Right ventricle myocardium inferior (tissue), 1 donor: ENCODE results near the gene C1QL2. TPM values are rescaled to one million over a fixed set of nuclear protein-coding genes. Genes with fewer than 3 reads are reported as not detected.

ENCODE experiments used
- ATAC-seq: fragments of 200-7000 bp; cut with Tn5 transposase; one replicate; pipeline ENCODE4 v1.9.1; 2020; ENCODE audit warnings: mild to moderate bottlenecking, moderate library complexity
- DNase-seq: peaks from one replicate; pipeline ENCODE4 v3.0.0; 2021; ENCODE audit errors: missing footprints
- intact Hi-C: fragments of 100-400 bp; cut with DNase I; formaldehyde crosslinking; loops from one replicate; pipeline ENCODE4 v1.11.0; 2022
- total RNA-seq: library from RNA; stranded (reverse); fragmentation: NEBNext Ultra II Directional; extraction: Animal tissue kit (Norgen Biotek cat#: 25700); gene quantifications from one replicate; pipeline ENCODE4 v1.2.1, GENCODE V29; 2021
- donor health status: DM: no; HTN: yes; CAD: no; lungs with severe emphysema.

C1QL2 gene
- total RNA-seq, 1 donor from 2014 or later, result not detected

DNA sequence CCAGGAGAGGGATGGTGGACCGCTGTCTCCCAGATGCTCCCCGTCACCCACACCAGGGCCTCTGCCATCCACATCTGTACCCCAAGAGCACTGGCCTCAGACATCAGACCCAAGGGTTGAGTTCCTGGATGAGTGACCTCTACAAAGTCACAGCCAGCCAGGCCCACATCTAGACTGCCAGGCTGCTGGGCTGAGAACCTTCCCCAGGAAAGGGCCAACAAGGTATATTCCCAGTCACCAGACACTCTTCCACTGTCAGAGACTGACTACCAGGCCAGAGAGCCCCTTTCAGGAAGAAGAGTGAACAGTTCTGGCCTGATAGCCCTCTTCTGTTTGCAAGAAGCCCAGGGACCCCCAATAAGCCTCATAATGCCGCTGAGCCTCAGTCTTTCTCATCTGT lies 44.3 kb downstream of the C1QL2 start:
- DNase-seq, result no peak
- no peak for ATAC-seq
- intact Hi-C loops, result no loop called here

DNA sequence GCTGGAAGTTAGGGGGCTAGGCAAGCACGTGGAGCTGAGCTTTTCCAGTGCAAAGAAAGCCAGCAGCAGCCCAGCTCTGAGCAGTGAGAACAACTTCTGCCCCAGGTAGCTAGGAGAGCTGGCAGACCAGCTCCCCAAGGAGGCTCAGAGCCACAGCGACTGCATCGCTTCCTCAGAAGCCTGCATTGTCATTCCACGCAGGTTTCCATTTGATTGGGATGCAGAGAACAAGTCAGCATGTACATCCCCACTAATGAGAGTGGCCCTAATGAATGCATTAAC lies 45.1 kb downstream of the C1QL2 start:
- intact Hi-C loops, result no loop called here

DNA sequence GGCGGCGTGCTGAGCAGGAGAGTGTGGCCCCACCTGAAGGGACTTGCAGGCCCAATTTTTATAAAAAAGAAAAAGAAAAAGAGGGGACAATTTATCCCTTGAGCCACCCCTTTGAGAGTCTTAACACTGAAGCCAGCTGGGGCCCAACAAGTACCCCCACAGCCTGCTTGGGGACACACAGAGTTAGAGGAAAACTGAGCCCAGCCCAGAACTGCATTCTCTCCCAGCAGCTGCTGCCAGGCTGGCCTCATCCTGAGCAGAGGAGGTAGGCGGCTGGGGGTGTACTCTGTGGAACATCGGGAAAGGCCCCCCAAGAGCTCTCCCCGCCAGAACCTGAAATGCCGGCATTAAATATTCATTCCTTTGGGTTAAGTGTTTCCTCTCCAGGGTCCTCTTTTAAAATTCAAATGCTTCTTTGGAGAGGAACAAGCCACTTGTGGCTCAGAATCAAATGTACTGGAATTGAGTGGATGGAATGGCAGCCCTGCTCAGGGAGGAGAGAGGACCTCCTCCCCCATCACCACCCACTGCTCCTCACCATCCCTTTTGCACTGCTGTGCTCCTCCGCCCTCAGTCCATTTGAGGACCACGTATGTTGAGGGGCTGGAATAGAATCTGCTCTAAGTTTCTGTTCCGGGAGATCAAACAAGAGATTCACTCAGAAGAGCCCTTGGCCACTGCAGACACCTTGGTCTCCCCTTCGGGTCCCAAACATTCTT lies 45.6 kb downstream of the C1QL2 start:
- no peak for DNase-seq

More for the DNA sequence above, 45.1 kb downstream of the C1QL2 start:
- ATAC-seq, result no peak
- no peak for DNase-seq

DNA sequence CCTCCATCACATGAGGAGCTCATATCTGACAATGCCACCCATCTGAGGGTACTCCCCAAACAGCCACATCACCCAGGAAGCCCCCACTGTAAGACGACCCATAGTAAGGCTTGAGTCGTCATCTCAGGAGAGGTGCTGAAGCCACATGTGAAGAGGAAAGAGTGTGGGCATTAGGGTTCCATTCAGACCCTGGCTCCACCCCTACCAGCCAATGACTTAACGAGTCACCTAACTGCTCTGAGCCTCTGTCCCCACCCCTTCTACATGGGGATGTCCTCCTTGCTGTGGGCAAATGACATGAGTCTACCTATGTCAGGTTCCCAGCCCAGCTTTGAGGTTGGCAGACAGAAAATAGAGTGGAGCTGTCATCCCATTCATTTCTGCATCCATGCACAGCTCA lies 46.3 kb downstream of the C1QL2 start:
- intact Hi-C loops, result no loop called here
- DNase-seq (no peak), ATAC-seq (no peak)

More for the DNA sequence above, 45.6 kb downstream of the C1QL2 start:
- no peak for ATAC-seq
- intact Hi-C loops, result no loop called here

DNA sequence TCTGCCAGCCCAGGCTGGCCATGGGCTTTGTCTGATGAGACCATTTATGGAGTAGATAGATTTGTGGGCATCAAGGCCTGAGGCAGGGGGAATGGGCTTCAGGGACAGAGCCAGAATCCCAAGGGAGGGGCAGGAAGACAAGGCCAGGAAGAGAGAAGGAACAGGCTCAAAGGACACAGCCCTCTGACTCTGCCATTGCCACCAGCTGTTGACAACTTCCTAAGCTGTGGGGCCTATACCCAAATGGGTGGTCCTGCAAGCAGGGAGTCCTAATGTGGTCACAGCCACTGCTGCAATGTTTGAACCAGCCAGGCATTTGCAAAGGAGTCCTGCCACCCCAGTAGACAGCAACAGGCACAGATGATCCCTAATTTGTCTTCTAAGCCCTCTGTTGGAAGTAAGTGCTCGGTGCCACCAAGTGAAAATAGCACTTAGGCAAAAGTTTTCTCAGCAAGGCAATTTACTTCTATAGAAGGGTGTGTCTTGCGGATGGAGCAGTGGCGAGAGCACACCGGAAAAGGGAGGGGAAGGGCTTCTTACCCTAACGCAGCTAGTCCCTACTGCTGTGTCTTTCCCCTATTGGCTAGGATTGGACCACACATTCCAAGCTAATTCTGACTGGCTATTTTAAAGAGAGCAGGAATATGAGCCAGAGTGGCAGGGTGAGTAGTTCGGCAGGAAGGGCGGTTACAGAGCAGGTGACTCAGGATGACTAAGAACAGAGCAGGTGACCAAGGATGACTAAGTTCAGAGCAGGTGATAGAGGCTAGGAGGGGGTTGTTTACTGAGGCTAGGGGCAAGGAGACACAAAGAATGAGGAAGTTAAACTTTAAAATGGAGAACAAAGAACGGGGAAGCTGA lies 47.2 kb downstream of the C1QL2 start:
- intact Hi-C loops, result no loop called here
- ATAC-seq (no peak), DNase-seq (no peak)

DNA sequence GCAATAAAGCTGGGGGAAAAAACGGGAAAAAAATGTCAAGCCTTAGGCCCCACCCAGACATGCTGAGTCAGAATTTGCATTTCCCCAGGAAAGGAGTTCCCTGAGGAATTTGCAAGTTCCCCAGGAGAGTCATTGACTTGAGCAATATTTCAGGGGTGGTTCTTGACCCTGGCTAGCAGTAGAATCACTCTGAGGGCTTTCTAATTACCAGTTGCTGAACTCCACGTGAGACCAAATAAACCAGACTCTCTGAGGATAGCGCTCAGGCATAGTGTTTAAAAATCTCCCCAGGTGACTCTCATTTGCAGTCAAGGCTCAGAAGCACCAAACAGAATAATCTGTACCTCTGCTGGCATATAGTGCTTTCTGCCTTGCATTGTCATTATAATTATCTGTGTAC lies 48.7 kb downstream of the C1QL2 start:
- intact Hi-C loops, result no loop called here
- ATAC-seq (no peak), DNase-seq (no peak)

DNA sequence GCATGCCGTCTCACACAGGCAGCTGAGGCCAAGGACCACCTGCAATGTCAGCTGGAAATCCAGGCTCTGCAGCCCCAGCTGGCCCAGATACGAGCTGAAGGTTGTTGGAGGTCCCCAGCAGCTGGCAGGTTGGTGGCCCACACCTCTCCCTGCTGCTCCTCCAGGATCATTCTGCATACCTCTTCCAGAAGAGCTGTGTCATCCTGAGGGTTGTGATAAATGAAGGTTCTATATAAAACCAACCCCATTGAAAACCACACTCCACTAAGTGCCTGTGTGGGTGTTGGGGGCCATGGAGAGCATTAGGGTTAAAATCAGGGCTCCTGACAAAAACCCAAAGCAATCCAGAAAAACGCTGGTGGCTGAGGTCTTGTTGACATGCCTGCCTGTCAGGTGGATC lies 50.4 kb downstream of the C1QL2 start:
- intact Hi-C loops, result no loop called here
- ATAC-seq, result no peak
- DNase-seq, result no peak

DNA sequence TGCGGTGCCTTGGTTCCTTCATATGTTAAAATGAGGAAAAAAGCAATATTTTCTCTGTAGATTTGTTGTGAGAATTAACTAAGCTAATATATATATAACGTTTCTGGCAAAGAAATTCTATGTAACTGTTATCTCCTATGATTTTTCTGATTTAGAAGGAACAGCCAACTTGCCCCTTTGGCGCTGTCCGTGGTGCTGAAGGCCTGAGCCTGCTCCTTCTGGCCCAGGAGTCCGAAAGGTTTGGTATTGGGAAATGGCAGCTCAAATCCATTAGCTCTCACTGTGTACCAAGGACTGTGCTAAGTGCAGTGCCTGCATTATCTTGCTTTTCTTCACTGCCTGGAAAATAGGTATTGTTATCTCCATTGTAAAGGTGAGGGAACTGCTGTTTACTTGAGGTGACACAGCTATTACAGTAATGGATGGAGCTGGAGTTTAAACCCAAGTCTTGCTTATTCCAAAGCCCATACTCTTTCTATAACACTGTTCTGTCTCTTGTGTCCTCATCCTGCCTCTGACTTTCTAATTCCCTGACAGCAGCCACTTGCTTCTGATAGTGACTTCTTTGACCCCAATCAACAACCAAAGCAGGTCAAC lies 52.2 kb downstream of the C1QL2 start:
- ATAC-seq, result no peak
- no peak for DNase-seq
- intact Hi-C loops, result no loop called here

Other genes starting within 250 kb of the C1QL2 start
- 19.7 TPM for gene MARCO, start 216.6 kb downstream of the C1QL2 start, total RNA-seq
- 12.9 TPM for gene STEAP3, start 65.1 kb upstream of the C1QL2 start, total RNA-seq
- gene C2orf76, start 208.1 kb upstream of the C1QL2 start, total RNA-seq, result 6.8 TPM
- 299 TPM for gene DBI, start 208.2 kb upstream of the C1QL2 start, total RNA-seq